Ascending aorta (tissue), 2 donors: ENCODE results near the gene LPAR6. TPM values are rescaled to one million over a fixed set of nuclear protein-coding genes. Genes with fewer than 3 reads are reported as not detected.
"Not testable (repeated sequence)": the region's sequence is repeated elsewhere in the genome, so short reads cannot be mapped to it uniquely, and the experiment has no call there.

ENCODE experiments used
- DNase-seq, 2 donors: peaks; one replicate each; pipeline ENCODE4 v3.0.0-alpha.2; 2019; ENCODE audit warnings: low spot score in 2 of 2
- H3K27ac ChIP-seq, 2 donors: fragments of 200-600 bp; sonication (generic); one replicate each; pipeline ENCODE4 v1.5.1; 2016 to 2017; ENCODE audit warnings: mild to moderate bottlenecking in 1 of 2
- H3K27me3 ChIP-seq: fragments of 200-600 bp; sonication (generic); one replicate; pipeline ENCODE4 v1.5.1; 2017
- H3K36me3 ChIP-seq, 2 donors: fragments of 200-600 bp; sonication (generic); one replicate each; pipeline ENCODE4 v1.5.1; 2016
- H3K4me1 ChIP-seq, 2 donors: fragments of 200-600 bp; sonication (generic); one replicate each; pipeline ENCODE4 v1.5.1; 2016 to 2017; ENCODE audit warnings: mild to moderate bottlenecking in 1 of 2
- H3K4me3 ChIP-seq, 2 donors: fragments of 200-600 bp; sonication (generic); one replicate each; pipeline ENCODE4 v1.5.1; 2016 to 2017; ENCODE audit warnings: mild to moderate bottlenecking in 1 of 2
- H3K9me3 ChIP-seq, 2 donors: fragments of 200-600 bp; sonication (generic); one replicate each; pipeline ENCODE4 v1.5.1; 2016
- intact Hi-C: fragments of 100-400 bp; cut with DNase I; formaldehyde crosslinking; loops from one replicate; pipeline ENCODE4 v1.15.1; 2023
- total RNA-seq: library from RNA; depleted of rRNA; stranded (reverse); fragments of >200 nt; gene quantifications from one replicate; pipeline ENCODE4 v1.1.0, GENCODE V29; 2016
- TF ChIP-seq, protein P1 (sequence below), 3 experiments: fragments of 200-600 bp in 2 of 3; fragments of 450-650 bp in 1 of 3; sonication (generic) in 2 of 3; IDR thresholded peaks; one replicate each; pipeline ENCODE4 v1.5.1; 2016 to 2019; ENCODE audit warnings: antibody characterized with exemption in 3 of 3, mild to moderate bottlenecking in 1 of 3, moderate library complexity in 1 of 3

Gene LPAR6, protein sequence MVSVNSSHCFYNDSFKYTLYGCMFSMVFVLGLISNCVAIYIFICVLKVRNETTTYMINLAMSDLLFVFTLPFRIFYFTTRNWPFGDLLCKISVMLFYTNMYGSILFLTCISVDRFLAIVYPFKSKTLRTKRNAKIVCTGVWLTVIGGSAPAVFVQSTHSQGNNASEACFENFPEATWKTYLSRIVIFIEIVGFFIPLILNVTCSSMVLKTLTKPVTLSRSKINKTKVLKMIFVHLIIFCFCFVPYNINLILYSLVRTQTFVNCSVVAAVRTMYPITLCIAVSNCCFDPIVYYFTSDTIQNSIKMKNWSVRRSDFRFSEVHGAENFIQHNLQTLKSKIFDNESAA
- 35.7 TPM for total RNA-seq

DNA sequence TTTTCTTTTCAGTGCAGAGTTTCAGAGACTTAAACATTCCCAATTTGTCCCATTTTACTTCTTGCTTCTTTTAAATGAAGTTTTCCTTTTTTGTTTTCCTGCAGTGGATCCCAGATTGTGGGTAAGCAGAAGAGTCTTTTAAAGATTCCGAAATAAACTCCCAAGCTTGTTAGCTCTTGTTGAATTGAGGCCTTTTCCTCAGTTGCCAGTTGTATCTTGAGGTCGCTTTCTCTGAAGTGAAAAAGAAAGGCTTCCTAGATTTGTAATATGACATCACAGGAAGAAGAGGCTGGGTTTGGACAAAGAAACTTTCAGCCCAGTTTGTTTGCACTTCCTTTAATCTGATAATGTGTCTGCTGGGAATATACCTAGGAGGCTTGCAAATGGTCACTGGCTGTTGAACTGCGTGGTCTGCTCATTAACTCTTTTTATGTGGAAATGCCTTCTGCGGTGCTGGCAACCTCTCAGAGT lies at the start of gene LPAR6:
LPAR6 (minus strand) TSS at position 233 of the 471 bp plus-strand sequence. CDS start 690 bp downstream, outside the sequence.
- Histone ChIP-seq H3K27ac (peak within 1 kb of the TSS; percentile 62 to 72), H3K36me3 (peaks cover 0 to 5% of the 10 kb centered on the region in 2 donors), H3K4me3 (peak within 1 kb of the TSS; percentile 58 to 60), H3K27me3 (no peaks in the 10 kb centered on the region), H3K4me1 (peaks cover 0 to 7% of the 10 kb centered on the region in 2 donors), H3K9me3 (no peaks in the 10 kb centered on the region)
- intact Hi-C loops: no loop called here
- no peak for DNase-seq
- TF ChIP-seq, protein P1, sequence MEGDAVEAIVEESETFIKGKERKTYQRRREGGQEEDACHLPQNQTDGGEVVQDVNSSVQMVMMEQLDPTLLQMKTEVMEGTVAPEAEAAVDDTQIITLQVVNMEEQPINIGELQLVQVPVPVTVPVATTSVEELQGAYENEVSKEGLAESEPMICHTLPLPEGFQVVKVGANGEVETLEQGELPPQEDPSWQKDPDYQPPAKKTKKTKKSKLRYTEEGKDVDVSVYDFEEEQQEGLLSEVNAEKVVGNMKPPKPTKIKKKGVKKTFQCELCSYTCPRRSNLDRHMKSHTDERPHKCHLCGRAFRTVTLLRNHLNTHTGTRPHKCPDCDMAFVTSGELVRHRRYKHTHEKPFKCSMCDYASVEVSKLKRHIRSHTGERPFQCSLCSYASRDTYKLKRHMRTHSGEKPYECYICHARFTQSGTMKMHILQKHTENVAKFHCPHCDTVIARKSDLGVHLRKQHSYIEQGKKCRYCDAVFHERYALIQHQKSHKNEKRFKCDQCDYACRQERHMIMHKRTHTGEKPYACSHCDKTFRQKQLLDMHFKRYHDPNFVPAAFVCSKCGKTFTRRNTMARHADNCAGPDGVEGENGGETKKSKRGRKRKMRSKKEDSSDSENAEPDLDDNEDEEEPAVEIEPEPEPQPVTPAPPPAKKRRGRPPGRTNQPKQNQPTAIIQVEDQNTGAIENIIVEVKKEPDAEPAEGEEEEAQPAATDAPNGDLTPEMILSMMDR (IDR thresholded peaks at IDR 0.05): no peak

DNA sequence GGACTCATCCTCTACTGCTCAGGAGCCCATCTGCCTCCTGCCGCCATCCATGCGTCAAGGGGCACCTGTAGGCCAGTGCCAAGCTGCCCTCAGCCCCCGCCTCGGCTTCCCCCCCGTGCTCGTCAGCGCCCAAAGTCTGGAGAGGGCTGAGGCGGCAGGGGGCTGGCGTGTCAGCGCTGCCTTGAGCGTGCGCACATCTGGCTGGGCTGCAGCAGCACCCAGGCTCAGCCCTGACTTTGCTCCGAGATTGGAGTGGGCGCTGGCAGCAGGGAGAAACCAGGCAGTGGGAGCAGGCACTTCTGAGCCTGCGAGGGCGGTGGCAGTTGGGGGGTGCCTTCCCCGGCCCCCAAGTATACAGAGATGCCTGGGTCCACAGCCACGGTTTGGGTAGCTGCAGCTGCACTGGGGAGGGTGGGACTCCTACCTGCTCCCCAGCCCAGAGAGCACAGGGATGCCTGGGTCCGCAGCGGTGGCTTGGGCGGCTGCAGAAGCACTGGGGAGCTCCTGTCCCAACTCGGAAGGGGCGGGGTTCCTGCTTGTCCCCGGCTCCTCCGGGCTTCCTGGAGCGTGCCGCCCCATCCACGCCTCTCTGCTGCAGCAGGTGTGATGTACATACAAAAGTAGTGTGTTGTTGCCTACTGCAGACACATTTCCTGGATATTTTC lies 44.8 kb upstream of the LPAR6 start:
- intact Hi-C loops: no loop called here

DNA sequence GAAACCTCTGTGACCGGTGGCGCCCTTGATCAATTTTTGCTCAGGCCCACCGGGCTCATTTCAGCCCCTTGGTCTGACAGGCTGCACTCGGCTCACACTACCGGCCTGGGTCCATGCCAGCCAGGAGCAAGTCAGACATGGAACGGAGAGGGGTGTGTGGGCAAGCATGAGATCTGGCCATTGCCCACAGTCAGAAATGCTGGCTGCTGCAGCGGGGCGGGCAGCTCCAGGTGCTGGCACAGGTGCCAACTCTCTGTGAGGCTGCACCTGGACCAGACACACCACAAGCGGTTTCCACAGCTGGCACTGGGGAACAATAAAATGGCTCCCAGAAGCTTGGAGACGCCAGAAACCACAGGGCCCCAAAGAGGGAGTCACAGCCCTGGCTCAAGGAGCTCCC lies 43.6 kb upstream of the LPAR6 start:
- H3K4me1 ChIP-seq: no peaks in the 10 kb centered on the region
- H3K36me3 ChIP-seq: peaks cover 20 to 49% of the 10 kb centered on the region in 2 donors
- H3K27me3 ChIP-seq: no peaks in the 10 kb centered on the region
- intact Hi-C loops: no loop called here
- DNase-seq: no peak
- H3K4me3 ChIP-seq: no peak overlapping the region
- H3K9me3 ChIP-seq: no peaks in the 10 kb centered on the region
- TF ChIP-seq, protein P1 (IDR thresholded peaks at IDR 0.05): no peak
- no peak overlapping the region for H3K27ac ChIP-seq

More for the DNA sequence above, 44.8 kb upstream of the LPAR6 start:
- no peaks in the 10 kb centered on the region for H3K4me1 ChIP-seq
- DNase-seq: no peak
- no peaks in the 10 kb centered on the region for H3K27me3 ChIP-seq
- H3K36me3 ChIP-seq: peaks cover 27 to 58% of the 10 kb centered on the region in 2 donors
- no peak overlapping the region for H3K4me3 ChIP-seq
- H3K9me3 ChIP-seq: no peaks in the 10 kb centered on the region
- TF ChIP-seq, protein P1 (IDR thresholded peaks at IDR 0.05): no peak
- H3K27ac ChIP-seq: no peak overlapping the region

DNA sequence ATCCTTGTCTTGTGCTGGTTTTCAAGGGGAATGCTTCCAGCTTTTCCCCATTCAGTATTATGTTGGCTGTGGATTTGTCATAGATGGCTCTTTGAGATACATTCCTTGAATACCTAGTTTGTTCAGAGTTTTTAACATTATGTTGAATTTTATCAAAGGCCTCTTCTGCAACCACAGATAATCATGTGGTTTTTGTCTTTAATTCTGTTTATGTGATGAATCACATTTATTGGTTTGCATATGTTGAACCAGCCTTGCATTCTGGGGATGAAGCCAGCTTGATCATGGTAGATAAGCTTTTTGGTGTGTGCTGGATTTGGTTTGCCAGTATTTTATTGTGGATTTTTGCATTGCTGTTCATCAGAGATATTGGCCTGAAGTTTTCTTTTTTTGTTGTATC lies 38.3 kb upstream of the LPAR6 start:
- intact Hi-C loops, H3K27ac ChIP-seq: not testable (repeated sequence)

DNA sequence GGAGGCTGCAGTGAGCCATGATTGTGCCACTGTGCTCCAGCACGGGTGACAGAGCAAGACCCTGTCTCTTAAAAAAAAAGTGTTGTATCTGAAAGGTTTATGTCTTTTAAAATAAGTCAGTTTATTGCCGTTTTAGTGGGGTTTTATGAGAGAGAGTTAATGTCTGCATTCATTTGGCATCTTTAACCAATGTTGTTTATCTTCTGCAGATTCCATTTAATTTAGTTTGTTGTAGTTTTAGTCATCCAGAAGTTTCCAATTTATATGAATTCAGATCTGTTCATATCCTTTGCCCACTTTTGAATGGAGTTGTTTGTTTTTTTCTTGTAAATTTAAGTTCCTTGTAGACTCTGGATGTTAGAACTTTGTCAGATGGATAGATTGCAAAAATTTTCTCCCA lies 36.7 kb upstream of the LPAR6 start:
- no peaks in the 10 kb centered on the region for H3K27me3 ChIP-seq
- peaks cover 4 to 13% of the 10 kb centered on the region in 2 donors for H3K36me3 ChIP-seq
- H3K27ac ChIP-seq: peak overlapping the region; percentile 48 to 56
- H3K4me3 ChIP-seq: no peak overlapping the region
- DNase-seq: no peak
- H3K9me3 ChIP-seq: peaks cover 0 to 13% of the 10 kb centered on the region in 2 donors
- peaks cover 5 to 26% of the 10 kb centered on the region in 2 donors for H3K4me1 ChIP-seq
- TF ChIP-seq, protein P1 (IDR thresholded peaks at IDR 0.05): no peak
- intact Hi-C loops: loop anchor here (2.0 kb wide), 1 partner anchor 147 kb away; the partner anchor contains the start of gene RB1

More for the DNA sequence above, 38.3 kb upstream of the LPAR6 start:
- Histone ChIP-seq H3K9me3 (peaks cover 0 to 13% of the 10 kb centered on the region in 2 donors), H3K4me1 (peaks cover 0 to 18% of the 10 kb centered on the region in 2 donors), H3K36me3 (peaks cover 4 to 17% of the 10 kb centered on the region in 2 donors)
- not testable (repeated sequence) for H3K27me3 ChIP-seq, H3K4me3 ChIP-seq, DNase-seq
